Measurements from ENCODE around the gene AKT3.

DNA sequence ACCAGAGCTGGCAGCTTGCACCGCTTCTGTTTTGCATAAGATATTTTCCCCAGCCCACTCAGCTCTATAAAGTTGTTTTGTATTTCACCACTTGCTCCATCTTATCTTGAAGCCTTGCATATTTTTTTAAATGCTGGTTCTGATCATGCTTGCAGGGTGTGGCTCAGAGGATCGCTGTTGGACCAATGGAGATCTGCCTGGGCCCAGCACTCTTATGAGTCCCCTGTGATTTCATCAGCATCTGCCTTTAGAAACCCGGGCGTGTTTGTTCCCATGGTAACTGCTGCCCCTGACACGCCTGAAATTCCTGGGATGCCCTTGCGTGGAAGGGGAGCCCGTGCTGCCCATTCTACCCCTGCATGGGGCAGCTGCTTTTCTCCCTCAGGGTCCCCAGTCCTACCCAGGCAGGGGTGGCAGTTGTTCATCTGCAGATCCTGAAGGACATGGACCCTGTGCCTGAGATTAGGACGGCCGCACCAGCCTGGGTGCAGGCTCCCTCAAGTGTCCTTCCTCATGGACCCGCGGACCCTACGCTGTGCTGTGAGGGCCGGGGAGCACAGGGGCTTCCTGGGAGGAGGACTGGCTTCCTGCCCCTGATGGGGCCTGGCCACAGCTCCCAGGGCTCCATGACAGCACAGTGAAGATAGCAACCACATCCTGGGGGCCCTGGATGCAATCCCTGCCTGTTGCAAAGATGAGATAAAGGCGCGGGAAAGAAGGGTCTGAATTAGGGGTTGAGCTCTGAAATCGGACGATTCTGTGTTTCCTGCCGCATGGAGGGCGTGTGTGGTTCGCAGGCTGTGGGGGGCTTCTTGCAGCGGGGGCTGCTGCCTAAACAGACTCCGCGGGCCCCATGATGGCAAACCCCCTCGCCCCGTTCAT is 367.7 kb downstream of the AKT3 start:
- TF ChIP-seq, protein P1, sequence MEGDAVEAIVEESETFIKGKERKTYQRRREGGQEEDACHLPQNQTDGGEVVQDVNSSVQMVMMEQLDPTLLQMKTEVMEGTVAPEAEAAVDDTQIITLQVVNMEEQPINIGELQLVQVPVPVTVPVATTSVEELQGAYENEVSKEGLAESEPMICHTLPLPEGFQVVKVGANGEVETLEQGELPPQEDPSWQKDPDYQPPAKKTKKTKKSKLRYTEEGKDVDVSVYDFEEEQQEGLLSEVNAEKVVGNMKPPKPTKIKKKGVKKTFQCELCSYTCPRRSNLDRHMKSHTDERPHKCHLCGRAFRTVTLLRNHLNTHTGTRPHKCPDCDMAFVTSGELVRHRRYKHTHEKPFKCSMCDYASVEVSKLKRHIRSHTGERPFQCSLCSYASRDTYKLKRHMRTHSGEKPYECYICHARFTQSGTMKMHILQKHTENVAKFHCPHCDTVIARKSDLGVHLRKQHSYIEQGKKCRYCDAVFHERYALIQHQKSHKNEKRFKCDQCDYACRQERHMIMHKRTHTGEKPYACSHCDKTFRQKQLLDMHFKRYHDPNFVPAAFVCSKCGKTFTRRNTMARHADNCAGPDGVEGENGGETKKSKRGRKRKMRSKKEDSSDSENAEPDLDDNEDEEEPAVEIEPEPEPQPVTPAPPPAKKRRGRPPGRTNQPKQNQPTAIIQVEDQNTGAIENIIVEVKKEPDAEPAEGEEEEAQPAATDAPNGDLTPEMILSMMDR (IDR thresholded peaks at IDR 0.05), result no peak
- TF ChIP-seq EZH2 (IDR thresholded peaks at IDR 0.05) (no peak), EZH2phosphoT487 (IDR thresholded peaks at IDR 0.05) (no peak)

All from neural progenitor cell (in vitro differentiated cells).